ENCODE measurements around the gene XRN2.

The XRN2 gene

GRCh38 chr20:21430020-21430419 is 126.9 kb downstream of the XRN2 start:
- TF ChIP-seq CREB1 (IDR thresholded peaks at IDR 0.05; ENCODE audit: low read depth) (no peak), TCF12 (IDR thresholded peaks at IDR 0.05; ENCODE audit: low read depth) (no peak), TAF1 (IDR thresholded peaks at IDR 0.05; ENCODE audit: low read depth) (no peak), FOXM1 (IDR thresholded peaks at IDR 0.05; ENCODE audit: borderline replicate concordance, low read depth) (no peak), ZBTB7A (IDR thresholded peaks at IDR 0.05; ENCODE audit: low read depth) (no peak)
- TF ChIP-seq, protein P1, sequence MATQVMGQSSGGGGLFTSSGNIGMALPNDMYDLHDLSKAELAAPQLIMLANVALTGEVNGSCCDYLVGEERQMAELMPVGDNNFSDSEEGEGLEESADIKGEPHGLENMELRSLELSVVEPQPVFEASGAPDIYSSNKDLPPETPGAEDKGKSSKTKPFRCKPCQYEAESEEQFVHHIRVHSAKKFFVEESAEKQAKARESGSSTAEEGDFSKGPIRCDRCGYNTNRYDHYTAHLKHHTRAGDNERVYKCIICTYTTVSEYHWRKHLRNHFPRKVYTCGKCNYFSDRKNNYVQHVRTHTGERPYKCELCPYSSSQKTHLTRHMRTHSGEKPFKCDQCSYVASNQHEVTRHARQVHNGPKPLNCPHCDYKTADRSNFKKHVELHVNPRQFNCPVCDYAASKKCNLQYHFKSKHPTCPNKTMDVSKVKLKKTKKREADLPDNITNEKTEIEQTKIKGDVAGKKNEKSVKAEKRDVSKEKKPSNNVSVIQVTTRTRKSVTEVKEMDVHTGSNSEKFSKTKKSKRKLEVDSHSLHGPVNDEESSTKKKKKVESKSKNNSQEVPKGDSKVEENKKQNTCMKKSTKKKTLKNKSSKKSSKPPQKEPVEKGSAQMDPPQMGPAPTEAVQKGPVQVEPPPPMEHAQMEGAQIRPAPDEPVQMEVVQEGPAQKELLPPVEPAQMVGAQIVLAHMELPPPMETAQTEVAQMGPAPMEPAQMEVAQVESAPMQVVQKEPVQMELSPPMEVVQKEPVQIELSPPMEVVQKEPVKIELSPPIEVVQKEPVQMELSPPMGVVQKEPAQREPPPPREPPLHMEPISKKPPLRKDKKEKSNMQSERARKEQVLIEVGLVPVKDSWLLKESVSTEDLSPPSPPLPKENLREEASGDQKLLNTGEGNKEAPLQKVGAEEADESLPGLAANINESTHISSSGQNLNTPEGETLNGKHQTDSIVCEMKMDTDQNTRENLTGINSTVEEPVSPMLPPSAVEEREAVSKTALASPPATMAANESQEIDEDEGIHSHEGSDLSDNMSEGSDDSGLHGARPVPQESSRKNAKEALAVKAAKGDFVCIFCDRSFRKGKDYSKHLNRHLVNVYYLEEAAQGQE (IDR thresholded peaks at IDR 0.05; ENCODE audit: low read depth): no peak

- TF ChIP-seq TCF12 (IDR thresholded peaks at IDR 0.05; ENCODE audit: low read depth) (no peak), YY1 (IDR thresholded peaks at IDR 0.05; ENCODE audit: low read depth) (no peak), ZBTB7A (IDR thresholded peaks at IDR 0.05; ENCODE audit: low read depth) (no peak), TAF1 (IDR thresholded peaks at IDR 0.05; ENCODE audit: low read depth) (no peak), EP300 (IDR thresholded peaks at IDR 0.05; ENCODE audit: borderline replicate concordance) (no peak)
- TF ChIP-seq, protein P2, sequence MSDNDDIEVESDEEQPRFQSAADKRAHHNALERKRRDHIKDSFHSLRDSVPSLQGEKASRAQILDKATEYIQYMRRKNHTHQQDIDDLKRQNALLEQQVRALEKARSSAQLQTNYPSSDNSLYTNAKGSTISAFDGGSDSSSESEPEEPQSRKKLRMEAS (IDR thresholded peaks at IDR 0.05): no peak
- TF ChIP-seq, protein P3, sequence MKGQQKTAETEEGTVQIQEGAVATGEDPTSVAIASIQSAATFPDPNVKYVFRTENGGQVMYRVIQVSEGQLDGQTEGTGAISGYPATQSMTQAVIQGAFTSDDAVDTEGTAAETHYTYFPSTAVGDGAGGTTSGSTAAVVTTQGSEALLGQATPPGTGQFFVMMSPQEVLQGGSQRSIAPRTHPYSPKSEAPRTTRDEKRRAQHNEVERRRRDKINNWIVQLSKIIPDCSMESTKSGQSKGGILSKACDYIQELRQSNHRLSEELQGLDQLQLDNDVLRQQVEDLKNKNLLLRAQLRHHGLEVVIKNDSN (IDR thresholded peaks at IDR 0.05): no peak
Observed at GRCh38 chr20:21432911-21433310, 129.8 kb downstream of the XRN2 start.

DNA sequence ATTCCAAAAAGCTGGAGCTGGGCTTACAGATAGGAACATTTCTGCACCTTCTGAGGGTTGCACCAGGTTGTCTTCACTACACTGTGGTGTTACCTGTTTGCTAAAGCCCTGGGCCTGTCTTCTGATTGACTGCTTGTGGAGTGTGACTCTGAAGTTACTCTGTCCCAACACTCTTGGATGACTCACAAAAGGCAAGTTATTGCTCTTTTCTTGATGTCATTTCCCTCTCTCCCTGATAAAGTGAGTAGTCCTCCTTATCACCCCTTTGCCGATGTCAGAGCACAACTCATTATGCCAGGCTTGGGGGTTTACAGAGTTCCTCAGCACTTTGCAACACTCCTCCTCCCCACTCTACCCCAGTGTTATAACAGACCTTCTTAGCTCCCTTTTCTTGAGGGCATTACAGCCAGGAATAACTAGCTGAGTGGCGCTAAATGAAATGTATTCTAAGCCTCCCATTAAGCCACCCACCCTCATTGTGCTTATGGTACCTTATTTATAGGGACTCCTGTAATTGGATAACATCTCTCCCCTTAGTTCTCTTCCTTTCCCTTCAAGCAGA is 130.3 kb downstream of the XRN2 start:
- TF ChIP-seq YY1 (IDR thresholded peaks at IDR 0.05; ENCODE audit: low read depth): no peak
- TF ChIP-seq, protein P2 (IDR thresholded peaks at IDR 0.05): no peak
- no peak for TF ChIP-seq CREB1 (IDR thresholded peaks at IDR 0.05; ENCODE audit: low read depth)
- TF ChIP-seq, protein P1 (IDR thresholded peaks at IDR 0.05; ENCODE audit: low read depth): no peak
- no peak for TF ChIP-seq NFIC (IDR thresholded peaks at IDR 0.05)
- no peak for TF ChIP-seq TAF1 (IDR thresholded peaks at IDR 0.05; ENCODE audit: low read depth)
- no peak for TF ChIP-seq CEBPB (IDR thresholded peaks at IDR 0.05)
- TF ChIP-seq EP300 (IDR thresholded peaks at IDR 0.05; ENCODE audit: borderline replicate concordance): no peak
- TF ChIP-seq EGR1 (IDR thresholded peaks at IDR 0.05): no peak
- TF ChIP-seq TCF12 (IDR thresholded peaks at IDR 0.05; ENCODE audit: low read depth): no peak
- no peak for TF ChIP-seq RAD21 (IDR thresholded peaks at IDR 0.05; ENCODE audit: low read depth)

DNA sequence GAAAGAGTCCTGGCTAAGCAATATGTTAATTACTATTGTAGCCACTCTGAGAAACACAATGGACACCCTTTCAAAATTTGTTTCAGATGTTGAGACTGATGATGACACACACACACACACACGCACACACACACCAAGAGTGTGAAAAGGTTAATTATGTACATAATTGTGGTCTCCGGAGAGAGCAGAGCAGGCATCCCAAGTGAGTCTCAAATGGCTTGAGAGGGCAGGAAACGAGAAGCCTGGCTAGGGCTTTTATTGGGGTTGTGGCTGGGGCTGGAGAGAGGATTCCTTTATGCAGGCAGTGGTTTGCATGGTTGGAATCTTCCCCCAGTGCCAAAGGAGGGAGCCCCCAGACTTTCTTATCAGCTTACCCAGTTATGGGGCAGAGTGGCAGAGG is 132.4 kb downstream of the XRN2 start:
- TF ChIP-seq EP300 (IDR thresholded peaks at IDR 0.05; ENCODE audit: borderline replicate concordance) (no peak), TEAD4 (IDR thresholded peaks at IDR 0.05) (no peak), CEBPB (IDR thresholded peaks at IDR 0.05) (no peak), TCF12 (IDR thresholded peaks at IDR 0.05; ENCODE audit: low read depth) (no peak), RAD21 (IDR thresholded peaks at IDR 0.05; ENCODE audit: low read depth) (no peak), NFIC (IDR thresholded peaks at IDR 0.05) (no peak), CREB1 (IDR thresholded peaks at IDR 0.05; ENCODE audit: low read depth) (no peak), FOXM1 (IDR thresholded peaks at IDR 0.05; ENCODE audit: borderline replicate concordance, low read depth) (no peak)
- TF ChIP-seq, protein P1 (IDR thresholded peaks at IDR 0.05; ENCODE audit: low read depth): no peak
- TF ChIP-seq, protein P2 (IDR thresholded peaks at IDR 0.05): no peak

GRCh38 chr20:21436205-21436604 is 133.1 kb downstream of the XRN2 start:
- TF ChIP-seq CREB1 (IDR thresholded peaks at IDR 0.05; ENCODE audit: low read depth): no peak
- TF ChIP-seq FOXM1 (IDR thresholded peaks at IDR 0.05; ENCODE audit: borderline replicate concordance, low read depth): no peak
- TF ChIP-seq TCF12 (IDR thresholded peaks at IDR 0.05; ENCODE audit: low read depth): no peak
- no peak for TF ChIP-seq YY1 (IDR thresholded peaks at IDR 0.05; ENCODE audit: low read depth)
- TF ChIP-seq ZBTB7A (IDR thresholded peaks at IDR 0.05; ENCODE audit: low read depth): no peak
- TF ChIP-seq, protein P2 (IDR thresholded peaks at IDR 0.05): no peak
- no peak for TF ChIP-seq TEAD4 (IDR thresholded peaks at IDR 0.05)
- TF ChIP-seq EGR1 (IDR thresholded peaks at IDR 0.05): no peak
- TF ChIP-seq NFIC (IDR thresholded peaks at IDR 0.05): no peak
- no peak for TF ChIP-seq RAD21 (IDR thresholded peaks at IDR 0.05; ENCODE audit: low read depth)
- TF ChIP-seq, protein P3 (IDR thresholded peaks at IDR 0.05): no peak
- no peak for TF ChIP-seq EP300 (IDR thresholded peaks at IDR 0.05; ENCODE audit: borderline replicate concordance)
- TF ChIP-seq, protein P1 (IDR thresholded peaks at IDR 0.05; ENCODE audit: low read depth): no peak
- no peak for TF ChIP-seq CEBPB (IDR thresholded peaks at IDR 0.05)
- TF ChIP-seq TAF1 (IDR thresholded peaks at IDR 0.05; ENCODE audit: low read depth): no peak

Measured in Ishikawa (cell line).